ENCODE results near the gene SYCE3. TPM values are rescaled to one million over a fixed set of nuclear protein-coding genes. Genes with fewer than 3 reads are reported as not detected.
"Not testable (repeated sequence)": the region's sequence is repeated elsewhere in the genome, so short reads cannot be mapped to it uniquely, and the experiment has no call there.

Gene SYCE3
- not detected for total RNA-seq

DNA sequence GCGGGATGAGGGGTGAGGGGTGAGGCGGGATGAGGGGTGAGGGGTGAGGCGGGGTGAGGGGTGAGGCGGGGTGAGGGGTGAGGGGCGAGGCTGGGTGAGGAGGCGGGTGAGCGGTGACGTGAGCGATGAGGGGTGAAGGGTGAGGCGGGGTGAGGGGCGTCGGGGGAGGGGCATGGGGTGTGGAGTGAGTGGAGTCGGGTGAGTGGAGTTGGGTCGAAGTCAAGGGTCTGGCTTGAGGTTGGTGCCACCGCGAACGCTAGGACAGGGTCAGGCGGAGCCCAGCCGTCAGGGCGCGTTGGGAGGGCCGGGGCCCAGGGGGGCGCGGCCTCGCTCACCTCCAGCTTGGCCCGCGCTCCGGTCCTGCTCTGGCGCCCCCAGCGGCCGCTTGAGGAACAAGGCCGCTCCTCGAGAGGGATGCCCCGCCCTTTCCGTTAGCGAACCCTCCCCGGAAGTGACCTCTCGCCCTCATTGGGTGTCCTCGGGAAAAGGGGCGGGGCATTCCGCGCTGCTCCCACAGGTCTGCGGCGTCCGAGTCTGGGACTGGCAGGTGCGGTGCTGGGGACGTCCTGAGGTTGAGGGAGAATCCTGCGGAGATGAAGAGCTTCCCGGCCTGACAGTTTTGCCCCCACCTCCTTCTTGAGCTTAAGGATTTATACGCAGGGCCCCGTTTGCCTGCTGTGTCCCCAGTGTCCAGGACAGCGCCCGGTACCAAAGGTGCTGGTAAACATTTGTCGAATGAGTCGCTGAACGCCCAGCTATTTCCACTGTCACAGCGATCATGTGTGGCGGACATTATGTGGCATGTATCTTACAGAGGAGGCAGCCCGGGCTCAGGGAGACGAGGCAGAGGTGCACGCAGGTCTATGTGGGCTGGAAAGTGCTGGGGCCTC is at the start of gene SYCE3:
Gene SYCE3 (minus strand): TSS at position 397 of the 890 bp plus-strand sequence. CDS start 6,514 bp downstream, outside the sequence.
- DNase-seq: peak; percentile 81

- no peak for DNase-seq
These were observed 49.4 kb upstream of the SYCE3 start for GRCh38 chr22:50612168-50612527.

- no peak for DNase-seq
These were observed 48.8 kb upstream of the SYCE3 start for GRCh38 chr22:50611341-50612060.

DNA sequence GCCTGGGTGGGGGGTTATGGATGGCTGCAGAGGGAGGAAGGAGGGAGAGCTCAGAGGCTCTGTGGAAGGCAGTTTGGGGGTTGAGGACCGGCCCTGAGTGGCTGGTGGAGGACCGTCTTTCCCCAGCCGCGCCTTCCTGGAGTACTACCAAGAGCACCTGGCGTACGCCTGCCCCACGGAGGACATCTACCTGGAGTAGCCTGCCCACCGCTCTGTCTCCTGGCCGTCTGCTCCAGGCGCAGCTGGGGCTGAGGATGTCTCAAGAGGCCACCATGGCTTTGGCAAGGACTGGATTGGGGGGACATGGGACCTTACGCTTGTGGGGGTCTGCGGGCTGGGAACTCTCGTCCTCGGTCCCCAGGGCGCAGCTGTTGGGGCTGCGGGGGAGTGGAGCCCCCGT is 47.9 kb upstream of the SYCE3 start:
- DNase-seq: no peak

DNA sequence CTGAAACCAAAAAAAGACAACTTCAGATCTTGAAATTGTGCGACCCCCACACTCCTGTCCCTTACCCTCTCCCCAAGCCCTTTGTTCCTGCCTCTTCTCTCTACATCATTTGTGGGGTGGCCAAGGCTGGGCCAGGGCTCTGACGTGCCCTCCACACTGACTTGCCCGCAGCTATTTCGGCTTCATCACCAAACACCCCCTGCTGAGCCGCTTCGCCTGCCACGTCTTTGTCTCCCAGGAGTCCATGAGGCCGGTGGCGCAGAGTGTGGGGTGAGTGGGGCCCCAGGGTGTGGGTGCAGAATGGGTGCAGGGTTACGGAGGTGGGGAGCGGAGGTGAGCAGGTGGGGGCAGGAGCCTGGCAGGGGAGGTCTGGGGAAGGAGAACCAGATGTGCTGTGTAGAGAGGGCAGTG is 47.3 kb upstream of the SYCE3 start:
- DNase-seq: no peak

- no peak for DNase-seq
These were observed 46.9 kb upstream of the SYCE3 start for GRCh38 chr22:50609599-50609998.

GRCh38 chr22:50608996-50609395 is 46.3 kb upstream of the SYCE3 start:
- no peak for DNase-seq

- DNase-seq: not testable (repeated sequence)
These were observed 45.5 kb upstream of the SYCE3 start for GRCh38 chr22:50608058-50608840.

DNA sequence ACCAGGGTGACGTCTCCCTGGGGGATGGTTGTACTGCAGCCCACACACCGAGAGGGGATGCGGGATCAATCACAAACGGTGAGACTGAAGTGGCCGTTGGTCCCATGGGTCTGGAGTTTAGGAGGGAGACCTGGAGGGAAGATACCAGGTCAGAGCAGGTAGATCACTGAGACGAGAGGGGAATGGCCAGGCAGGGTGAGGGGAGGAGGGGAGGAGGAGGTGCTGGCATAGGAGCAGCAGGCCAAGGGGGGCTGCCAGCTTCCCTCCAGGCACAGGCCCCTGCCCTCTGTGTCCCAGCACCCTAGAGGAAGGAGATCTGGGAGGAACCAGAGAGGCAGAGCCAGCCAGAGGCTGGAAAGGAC is 44.9 kb upstream of the SYCE3 start:
- no peak for DNase-seq

DNA sequence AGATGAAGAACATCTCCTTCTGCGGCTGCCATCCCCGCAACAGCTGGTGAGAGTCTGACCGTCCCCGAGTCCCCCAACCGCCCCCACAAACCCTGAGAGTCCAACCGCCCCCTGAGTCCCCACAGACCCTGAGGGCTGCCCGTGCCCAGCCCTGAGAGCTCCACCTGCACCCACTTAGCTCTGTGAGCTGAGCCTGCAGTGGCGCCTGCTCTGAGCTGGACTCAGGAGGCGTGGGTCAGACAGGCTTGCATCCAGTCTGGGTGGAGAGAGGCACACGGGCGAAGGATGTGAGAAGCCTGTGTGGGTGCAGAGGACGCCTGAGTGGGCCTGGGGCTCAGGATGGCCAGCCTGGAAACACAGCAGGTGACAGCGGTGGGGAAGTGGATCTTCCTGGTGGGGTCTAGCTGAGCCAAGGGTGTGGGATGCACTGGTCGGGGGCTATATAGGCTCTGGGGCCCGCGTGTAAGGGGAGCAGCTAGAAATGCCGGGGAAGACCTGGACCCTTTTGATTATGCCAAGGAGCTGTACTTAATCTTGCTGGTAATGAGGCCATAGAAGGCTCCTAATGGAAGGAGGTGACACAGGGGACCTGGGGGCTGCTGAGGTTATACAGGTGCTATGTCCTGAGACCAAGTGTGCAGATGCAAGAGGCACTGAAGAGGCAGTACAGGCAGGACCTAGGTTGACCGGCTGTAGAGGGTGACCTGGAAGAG is 44.4 kb upstream of the SYCE3 start:
- no peak for DNase-seq

GRCh38 chr22:50606165-50606945 is 43.6 kb upstream of the SYCE3 start:
- DNase-seq: no peak

DNA sequence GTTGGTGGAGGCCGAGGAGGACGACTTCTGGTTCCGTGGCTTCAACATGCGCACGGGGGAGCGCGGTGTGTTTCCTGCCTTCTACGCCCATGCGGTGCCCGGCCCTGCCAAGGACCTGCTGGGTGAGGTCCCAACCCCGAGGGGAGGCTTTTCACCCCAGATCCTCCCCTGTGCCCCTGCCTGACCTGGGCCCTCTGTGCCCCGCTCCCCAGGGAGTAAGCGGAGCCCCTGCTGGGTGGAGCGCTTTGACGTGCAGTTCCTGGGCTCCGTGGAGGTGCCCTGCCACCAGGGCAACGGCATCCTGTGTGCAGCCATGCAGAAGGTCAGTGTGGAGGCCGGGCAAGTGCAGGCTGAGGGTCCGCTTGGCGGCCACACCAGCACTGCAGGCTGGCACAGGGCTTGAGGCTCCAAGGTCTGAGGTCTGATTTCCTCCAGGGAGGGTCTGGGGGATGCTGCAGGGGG is 42.9 kb upstream of the SYCE3 start:
- DNase-seq: no peak

DNA sequence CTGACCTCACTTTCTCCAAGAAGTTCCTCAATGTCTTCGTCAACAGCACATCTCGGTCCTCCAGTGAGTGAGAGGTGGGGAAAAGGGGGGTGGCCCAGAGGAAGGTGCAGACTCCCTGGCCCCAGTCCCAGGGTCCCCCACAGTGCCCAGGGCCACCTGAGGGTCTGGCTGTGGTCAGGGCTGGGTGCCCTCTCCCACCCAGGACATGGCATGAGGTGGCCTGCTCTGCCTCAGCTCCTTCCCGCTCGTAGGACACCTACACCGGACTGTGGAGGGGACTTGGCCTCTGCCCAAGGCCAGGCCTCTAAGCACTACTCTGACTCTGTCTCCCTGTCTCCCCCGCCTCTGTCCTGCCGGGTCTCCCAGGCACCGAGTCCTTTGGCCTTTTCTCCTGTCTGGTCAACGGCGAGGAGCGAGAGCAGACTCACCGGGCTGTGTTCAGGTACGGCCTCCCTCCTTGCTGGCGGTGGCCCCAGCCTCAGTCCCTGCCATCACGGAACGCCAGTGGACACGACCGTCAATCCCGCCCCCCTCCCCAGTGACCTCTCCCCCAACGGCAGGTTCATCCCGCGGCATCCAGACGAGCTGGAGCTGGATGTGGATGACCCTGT is 42.4 kb upstream of the SYCE3 start:
- DNase-seq: no peak

DNA sequence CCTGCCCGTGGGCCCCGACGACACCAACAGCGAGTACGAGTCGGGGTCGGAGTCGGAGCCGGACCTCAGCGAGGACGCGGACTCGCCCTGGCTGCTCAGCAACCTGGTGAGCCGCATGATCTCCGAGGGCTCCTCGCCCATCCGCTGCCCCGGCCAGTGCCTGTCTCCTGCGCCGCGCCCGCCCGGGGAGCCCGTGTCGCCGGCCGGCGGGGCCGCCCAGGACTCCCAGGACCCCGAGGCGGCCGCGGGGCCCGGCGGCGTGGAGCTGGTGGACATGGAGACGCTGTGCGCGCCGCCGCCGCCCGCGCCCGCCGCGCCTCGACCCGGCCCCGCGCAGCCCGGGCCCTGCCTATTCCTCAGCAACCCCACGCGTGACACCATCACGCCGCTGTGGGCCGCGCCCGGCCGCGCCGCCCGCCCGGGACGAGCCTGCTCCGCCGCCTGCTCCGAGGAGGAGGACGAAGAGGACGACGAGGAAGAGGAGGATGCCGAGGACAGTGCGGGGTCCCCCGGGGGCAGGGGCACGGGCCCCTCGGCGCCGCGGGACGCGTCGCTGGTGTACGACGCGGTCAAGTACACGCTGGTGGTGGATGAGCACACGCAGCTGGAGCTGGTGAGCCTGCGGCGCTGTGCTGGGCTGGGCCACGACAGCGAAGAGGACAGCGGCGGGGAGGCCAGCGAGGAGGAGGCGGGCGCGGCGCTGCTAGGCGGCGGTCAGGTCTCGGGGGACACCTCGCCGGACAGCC is 41.7 kb upstream of the SYCE3 start:
- no peak for DNase-seq

GRCh38 chr22:50603511-50604255 is 41.0 kb upstream of the SYCE3 start:
- no peak for DNase-seq

DNA sequence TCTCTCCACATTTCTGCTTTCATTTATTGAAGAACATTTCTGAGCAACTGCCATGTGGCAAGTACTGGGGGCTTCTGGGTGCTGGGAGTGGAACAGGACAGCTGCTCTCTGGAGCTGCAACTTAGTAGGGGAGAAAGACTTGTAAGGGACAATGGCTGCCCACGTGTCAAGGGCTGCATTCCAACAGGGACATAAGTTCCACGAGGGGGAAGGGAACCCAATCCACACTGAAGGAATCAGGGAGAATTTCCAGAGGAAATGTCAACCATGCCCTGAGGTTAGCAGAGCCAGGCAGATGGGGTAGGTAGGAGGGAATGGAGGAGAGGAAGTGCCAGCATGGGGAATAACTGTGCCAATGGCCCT is 39.6 kb upstream of the SYCE3 start:
- no peak for DNase-seq

GRCh38 chr22:50601669-50602337 is 39.1 kb upstream of the SYCE3 start:
- DNase-seq: no peak

DNA sequence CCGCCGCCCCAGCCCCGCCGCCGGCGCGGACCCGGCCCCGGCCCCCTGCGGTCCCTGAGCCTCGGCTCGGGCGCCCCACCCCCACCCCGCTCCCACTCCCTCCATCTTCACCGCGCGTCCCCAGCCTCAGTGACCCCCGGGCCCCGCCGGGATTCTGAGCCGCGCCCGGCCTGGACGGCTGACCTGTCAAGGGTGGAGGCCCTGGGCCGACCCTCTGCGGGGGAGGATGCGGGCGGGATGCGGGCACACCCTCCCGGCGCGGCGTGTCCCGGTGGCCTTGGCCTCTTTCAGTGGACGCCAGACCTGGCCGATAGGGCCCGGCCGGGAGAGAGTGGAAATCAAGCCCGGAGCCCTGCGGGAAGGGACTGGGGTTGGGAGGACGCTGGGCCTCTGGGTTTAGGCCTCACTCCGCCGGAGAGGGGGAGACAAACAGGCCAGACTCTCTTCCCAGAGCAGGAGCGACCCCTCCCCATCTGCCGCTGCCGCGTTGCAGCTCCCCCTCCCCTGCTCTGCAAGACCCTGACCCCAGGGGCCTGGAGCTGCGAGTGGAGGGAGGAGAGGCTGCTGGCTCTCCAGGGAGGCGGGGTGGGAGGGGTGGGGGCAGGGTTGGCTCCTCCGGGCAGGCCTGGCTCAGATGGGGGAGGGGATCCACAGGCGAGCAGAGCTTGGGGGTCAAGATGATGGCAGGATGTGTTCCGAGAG is 38.4 kb upstream of the SYCE3 start:
- no peak for DNase-seq
